GM19324 (cell line): ENCODE results near the gene KY.

Experiments
- ATAC-seq: cut with Tn5 transposase; IDR thresholded peaks from one replicate; pipeline ENCODE4 v1.9.1; 2021; ENCODE audit warnings: mild to moderate bottlenecking, moderate library complexity; ENCODE audit not compliant: unreplicated experiment, low FRiP score

The KY gene, protein sequence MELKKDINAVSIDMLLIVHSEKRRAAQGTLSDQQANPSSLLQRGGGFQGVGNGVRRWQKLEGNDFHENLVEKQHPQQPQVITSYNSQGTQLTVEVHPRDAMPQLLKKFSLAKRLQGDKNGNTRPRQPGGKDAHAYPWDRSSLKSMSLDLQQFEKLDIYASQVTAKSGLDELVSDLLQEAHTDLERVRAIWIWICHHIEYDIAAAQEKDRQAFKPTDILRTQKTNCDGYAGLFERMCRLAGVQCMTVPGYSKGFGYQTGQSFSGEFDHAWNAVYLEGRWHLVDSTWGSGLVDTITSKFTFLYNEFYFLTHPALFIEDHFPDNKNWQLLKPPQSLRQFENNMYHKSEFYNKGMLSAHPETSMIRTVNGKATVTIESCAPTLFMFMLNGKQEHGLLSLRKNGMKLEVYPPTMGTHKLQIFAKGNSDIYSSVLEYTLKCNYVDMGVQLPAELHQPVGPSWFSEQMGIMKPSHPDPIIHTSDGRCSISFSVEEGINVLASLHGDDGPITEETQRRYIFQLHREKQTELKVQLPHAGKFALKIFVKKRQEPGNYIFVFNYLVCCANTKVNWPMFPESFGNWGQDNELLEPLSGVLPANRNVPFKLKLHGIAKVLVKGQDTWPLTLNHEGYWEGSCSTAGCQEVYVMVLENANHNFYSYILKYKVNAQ

DNA sequence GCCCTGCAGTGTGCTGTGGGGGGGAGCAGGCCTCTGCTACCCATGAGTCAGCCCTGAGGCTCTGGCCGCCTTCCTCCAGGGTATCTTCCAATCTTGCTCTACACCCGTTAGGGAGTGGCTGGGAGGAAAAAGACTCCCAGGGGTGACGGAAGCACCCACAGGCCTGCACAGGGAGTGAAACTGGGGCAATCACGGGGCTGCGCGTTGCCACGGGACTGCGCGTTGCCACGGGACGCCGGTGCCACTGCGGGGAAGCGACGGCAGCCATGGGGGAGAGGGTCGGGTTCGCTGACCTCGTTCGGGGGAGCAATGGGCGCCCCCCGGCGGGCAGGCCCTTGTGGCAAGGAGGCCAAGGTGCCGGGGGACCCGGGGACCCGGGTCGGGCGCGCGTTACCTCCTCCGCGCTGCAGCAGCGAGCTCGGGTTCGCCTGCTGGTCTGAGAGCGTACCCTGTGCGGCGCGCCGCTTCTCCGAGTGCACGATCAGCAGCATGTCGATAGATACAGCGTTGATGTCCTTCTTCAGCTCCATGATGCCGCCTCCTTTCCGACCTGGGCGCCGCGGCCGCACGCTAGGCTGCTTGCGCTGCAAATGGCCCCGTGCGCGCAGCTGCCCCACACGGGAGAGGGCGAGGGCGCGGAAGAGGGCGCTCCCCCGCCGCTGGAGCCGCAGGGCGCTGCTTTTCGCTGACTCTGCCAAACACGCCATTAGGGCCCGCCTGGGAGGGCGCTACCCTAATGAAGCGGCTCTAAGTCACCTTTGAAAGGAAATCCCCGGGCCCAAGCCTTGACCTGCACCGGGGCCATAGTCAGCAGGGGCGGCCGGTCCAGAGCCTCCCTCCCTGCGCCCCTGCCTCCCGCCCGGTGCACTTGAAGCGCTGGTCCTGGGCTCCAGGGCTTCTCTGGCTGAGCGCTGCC lies at the start of gene KY:
TSS of gene KY (minus strand) at position 592 of the 916 bp plus-strand sequence. CDS start at position 530, 62 bp downstream.
- ATAC-seq, result no peak

DNA sequence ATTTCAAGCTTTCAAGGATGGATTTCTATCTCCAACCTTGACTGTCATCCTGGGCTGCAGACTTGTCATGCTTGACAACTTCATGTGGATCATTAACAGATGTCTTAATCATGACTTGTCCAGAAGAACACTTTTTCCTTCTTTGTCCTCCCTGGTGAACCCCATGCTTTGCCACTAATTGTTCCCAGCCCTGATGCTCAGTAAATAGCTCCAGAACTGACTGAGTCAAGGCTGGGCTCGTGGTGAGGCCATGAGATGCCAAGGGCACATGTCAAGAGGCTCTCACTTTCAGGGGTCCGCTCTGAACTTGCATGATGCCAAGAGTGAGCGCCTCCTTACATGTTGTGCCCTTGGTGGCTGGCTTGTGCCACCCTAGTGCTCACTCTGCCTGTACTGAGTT lies 48.9 kb upstream of the KY start:
- no peak for ATAC-seq

DNA sequence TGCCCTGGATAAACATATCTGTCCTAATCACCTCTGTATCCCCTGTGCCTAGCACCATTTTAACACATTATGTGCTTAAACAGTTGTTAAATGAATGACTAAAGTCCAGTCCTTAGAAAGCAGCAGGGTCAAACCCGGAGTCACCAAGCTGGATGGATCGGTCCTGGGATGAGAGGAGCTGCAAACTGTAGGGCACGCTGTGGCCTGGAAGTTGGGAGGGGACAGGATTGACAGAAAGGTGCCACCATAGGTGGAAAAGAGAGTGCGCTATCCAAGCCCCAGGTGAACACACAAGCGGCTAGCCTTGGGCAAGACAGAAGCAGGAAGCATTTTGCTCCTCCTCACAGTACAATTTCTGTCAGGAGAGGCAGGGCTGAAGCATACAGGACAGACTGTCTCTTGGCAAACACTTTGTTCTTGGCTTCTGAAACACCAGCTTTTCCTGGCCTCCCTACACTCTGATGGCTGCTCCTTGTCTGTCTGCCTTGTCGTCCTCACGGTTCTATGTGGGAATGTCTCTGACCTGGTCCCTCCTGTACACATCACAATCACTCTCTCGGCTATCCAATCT lies 48.4 kb upstream of the KY start:
- no peak for ATAC-seq

DNA sequence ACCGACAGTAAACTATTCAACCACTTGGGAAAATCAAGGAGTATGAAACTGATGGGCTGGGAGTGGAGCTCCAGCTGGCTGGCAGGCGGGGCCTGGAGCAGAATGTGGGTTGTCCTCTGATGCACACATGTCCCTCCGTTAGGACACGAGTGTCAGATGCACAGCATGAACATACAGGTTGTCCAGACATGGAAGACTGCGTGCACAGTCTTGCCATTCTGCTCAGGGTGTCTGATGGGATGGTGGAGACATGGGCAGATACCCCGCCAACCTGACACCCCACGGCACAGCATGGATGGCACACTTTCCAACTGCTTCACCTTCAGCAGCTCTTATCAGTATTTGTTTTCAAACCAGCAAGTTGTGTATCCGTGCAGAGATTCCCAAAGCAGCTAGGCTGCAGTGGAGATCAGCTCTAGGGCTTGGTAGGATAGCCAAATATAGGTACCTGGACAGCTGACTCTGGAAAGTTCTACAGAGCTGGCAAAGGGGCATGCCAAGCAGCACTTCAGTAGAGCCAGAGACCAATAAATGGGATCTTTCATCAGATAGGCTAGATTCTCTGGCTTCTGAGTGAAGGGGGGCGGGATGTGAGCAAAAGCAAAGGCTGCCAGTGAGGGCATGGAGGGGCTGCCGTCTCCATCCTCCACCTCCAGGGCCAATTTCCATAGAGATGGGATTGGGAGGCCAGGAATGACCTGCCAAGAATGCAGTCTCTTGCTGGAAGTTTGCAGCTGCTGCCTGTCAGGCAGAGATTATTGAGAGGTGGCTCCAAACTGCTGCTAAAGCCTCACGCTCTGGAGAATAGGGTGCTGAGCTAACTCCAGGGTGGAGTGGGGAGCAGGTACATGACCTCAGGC lies 47.2 kb upstream of the KY start:
- no peak for ATAC-seq

- no peak for ATAC-seq
Measured at GRCh38 chr3:134696155-134696554, 45.3 kb upstream of the KY start.

DNA sequence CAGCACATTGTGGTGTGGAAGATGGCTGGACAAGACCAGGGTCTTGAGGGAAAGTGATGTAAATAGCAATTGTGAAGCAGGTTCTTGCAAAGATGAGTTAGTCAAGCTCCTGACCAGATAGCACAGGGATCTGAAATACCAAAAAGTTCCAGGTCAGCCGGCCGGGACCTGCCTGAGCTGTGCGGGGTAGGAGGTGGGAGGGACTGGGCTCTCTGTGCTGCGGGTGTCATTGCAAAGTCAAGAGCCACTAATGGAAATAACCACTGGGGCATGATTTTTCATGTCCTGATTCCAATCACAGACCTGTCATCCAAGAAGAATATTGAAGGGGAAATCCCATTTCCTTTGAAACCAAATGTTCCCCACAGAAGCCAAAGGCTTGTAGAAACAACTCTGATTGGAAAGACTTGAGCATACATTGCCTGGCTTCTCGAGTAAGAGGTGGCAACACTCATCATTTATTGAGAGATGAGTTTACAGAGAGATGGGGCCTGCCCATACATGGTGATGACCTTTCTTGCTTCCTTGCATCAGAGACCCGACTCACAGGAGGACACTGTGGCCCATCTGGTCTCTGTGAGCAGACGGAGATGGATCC lies 44.2 kb upstream of the KY start:
- ATAC-seq, result no peak

DNA sequence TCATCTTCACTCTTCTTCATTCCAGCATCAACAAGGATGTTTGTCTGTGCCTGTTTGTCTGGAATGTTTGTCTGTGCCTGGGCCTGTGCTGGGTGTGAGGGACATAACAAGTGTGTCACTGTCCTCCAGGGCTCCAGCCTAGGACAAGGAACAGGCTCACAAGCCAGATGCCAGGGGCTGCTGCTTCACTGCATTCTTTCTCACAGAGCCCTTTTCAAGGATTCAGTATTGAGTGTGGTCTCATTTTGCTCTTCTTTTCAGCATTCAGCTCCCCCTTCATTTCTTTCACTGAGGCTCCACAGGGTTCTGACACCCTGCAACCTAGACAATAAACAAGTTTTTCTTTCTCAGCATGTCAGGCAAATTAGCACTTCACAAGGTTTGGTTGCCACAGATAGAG lies 43.6 kb upstream of the KY start:
- no peak for ATAC-seq

DNA sequence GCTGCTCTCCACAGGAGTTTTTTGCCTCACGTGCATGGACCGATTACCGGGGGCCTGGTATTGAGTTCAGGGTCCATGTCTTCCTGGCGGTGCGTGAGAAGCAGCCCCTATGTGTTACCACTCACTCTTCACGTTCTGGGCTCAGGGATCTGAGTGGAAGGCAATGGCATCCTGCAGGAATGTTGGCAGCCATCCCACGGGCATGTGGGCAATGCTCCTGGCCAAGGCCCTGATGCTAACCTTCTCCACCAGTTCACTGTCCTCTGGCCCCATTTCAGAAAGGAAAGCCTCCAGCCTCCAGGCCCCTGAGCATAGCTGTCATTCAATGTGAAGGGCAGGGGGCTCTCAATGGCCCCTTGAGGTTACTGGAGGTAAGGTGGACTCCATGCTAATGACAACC lies 43.0 kb upstream of the KY start:
- ATAC-seq, result no peak

- no peak for ATAC-seq
Measured at GRCh38 chr3:134693226-134693625, 42.4 kb upstream of the KY start.

DNA sequence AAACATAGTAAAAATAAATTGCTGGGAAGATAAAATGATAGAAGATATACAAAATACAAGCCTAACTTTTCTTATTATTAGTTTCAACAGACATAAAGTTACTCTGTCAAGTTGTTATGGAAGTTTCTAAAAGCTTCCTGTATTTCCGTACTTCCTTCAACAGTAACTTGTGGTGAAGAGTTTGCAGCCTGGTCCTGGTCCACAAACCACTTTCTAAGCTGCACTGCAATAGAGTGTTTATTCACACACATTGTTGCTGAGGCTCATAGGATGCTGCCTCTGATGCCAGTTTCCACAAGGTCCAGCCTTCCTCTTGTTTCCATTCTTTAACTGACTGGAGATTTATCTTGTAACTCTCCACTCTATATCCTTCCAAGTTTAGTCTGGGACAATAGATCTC lies 39.4 kb upstream of the KY start:
- no peak for ATAC-seq

- ATAC-seq, result no peak
Measured at GRCh38 chr3:134687642-134688041, 36.8 kb upstream of the KY start.

DNA sequence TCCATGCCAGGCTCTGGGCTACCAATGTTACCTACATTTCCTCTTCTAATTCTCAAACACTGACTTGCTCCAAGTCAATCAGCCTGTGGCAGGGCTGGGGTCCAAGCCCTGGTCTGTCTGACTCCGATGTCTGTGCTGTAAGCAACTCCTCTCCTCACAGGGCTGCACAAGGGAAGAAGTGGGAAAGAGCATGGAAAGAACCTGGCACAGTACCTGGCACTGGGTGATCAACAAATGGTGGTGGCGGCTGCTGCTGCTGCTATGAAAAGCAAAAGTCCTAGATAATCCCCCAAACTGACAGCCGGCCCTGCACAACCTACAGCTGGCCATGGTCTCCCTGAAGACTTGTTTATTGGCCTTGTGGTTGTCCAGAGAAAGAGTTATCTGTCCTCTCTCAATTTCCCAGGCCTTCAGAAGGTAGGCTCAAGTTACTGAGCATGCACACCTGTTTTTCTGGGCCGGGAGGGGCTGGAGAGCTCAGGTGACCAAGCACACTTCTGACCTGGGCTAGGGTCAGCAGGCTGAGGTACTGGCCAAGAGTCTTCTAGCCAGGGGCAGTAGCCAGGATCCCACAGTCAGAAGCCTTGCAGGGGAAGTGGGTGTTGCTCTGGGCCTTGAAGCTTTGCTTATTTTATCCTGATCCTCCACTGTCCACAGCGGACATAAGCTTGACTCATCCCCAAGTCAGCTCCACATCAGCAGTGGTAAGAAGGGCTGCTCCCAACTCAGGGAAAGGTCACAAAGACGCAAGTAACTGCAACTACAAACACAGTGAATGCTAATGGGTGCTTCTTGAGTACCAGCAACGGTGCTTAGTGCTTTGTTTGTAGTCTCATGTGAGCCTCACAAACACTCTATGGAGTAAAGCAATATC lies 35.3 kb upstream of the KY start:
- no peak for ATAC-seq

DNA sequence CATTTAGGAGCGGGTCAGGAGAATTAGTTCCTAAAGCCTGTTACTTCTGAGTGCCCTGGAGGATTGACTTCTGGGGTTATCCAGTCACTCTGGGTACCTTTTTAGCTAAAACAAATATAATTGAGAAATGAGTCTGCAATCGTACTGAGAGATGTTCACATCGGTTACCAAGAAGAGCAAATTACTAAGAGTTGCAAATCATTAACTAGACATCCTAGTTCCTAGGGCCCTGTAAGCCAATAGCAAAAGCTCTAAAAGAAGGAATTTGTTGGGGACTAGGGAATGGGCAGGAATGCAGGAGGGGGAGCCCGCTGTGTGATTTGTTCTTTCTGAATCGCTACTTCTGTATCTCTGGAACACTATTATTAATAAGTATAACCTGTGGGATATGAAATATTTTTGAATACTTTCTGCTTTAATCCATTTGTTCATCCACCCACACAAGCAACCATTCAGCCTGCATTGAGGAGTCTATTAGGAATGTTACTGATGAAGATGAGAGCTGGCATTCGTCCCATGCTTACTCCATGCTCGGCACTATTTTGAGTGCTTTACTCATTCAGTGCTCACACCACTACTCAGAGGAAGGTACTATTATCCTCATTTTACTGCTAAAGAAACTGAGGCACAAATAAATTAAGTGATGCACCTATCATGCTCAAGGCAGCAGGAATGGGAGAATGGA lies 31.5 kb upstream of the KY start:
- no peak for ATAC-seq

DNA sequence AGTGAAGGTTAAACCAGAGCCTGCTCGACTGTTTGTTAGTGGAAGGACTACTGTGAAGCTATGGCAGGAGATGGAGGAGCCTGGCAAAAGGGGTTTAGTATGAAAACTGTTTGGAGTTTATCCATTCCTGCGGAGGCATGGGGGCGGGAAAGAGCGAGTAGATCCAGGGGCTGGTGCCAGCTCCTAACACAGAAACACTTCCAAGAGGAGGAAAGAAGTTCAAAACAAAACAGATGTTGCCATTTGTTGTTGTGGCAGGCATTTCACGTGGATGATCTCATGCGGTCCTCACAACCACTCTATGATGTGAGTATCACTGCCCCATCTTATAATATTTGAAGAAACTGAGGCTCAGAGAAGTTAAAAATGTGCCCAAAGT lies 30.7 kb upstream of the KY start:
- ATAC-seq, result no peak

- ATAC-seq, result no peak
Measured at GRCh38 chr3:134680796-134681521, 30.1 kb upstream of the KY start.

- ATAC-seq, result no peak
Measured at GRCh38 chr3:134677987-134678308, 27.1 kb upstream of the KY start.

GRCh38 chr3:134677196-134677986 lies 26.6 kb upstream of the KY start:
- no peak for ATAC-seq
